Cardiac fibroblast (primary cell): Measurements from ENCODE around the gene TXNDC17.
"Not testable (repeated sequence)": the region's sequence is repeated elsewhere in the genome, so short reads cannot be mapped to it uniquely, and the experiment has no call there.

ENCODE experiments used
- DNase-seq, 2 donors: peaks; one replicate each; pipeline versions ENCODE4 v3.0.0 to v3.0.0-alpha.2; 2010; ENCODE audit warnings: low read depth in 2 of 2
- H3K4me3 ChIP-seq, 2 donors: replicated peaks in 1 of 2; 1 replicate in 1 of 2; 2 replicates in 1 of 2; pipeline ENCODE4 v1.5.1; 2011; ENCODE audit warnings: low read depth in 2 of 2, low read length in 2 of 2, mild to moderate bottlenecking in 2 of 2, moderate library complexity in 1 of 2
- TF ChIP-seq, protein P1 (sequence below): IDR thresholded peaks from one replicate; pipeline ENCODE4 v1.5.1; 2011; ENCODE audit warnings: low read depth, mild to moderate bottlenecking, low read length, inconsistent platforms

The TXNDC17 gene

DNA sequence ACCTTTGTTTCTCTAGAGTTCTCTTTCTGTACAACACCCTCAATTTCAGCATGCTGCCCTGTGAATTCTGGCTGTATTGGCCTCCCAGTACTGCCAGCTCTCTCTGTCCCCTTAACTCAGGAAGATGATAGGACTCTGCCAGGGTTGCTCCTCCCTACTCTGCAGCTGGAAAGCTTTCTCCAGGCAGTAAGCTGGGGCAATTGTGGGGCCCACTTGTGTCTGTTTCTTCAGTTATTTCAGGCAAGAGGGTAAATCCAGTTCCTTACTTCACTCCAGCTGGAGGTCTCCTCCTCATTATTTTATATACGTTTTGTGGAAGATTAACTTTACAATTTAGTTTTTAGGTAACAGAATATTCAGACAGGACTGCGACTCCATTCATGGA, 20.6 kb downstream of the TXNDC17 start:
- no peak overlapping the region for H3K4me3 ChIP-seq
- TF ChIP-seq, protein P1, sequence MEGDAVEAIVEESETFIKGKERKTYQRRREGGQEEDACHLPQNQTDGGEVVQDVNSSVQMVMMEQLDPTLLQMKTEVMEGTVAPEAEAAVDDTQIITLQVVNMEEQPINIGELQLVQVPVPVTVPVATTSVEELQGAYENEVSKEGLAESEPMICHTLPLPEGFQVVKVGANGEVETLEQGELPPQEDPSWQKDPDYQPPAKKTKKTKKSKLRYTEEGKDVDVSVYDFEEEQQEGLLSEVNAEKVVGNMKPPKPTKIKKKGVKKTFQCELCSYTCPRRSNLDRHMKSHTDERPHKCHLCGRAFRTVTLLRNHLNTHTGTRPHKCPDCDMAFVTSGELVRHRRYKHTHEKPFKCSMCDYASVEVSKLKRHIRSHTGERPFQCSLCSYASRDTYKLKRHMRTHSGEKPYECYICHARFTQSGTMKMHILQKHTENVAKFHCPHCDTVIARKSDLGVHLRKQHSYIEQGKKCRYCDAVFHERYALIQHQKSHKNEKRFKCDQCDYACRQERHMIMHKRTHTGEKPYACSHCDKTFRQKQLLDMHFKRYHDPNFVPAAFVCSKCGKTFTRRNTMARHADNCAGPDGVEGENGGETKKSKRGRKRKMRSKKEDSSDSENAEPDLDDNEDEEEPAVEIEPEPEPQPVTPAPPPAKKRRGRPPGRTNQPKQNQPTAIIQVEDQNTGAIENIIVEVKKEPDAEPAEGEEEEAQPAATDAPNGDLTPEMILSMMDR: no peak
- no peak for DNase-seq

DNA sequence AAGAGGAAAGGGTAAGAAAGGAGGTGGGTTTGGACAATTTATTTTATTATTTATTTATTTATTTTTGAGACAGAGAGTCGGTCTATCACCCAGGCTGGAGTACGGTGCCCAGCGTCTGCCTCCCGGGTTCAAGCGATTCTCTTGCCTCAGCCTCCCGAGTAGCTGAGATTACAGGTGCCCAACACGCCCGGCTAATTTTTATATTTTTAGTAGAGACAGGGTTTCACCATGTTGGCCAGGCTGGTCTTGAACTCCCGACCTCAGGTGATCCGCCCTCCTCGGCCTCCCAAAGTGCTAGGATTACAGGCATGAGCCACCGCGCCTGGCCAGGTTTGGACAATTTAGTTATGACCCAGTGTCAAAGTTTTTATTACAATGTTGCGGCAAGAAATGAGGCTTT, 22.3 kb downstream of the TXNDC17 start:
- not testable (repeated sequence) for H3K4me3 ChIP-seq, DNase-seq

- DNase-seq: peak; percentile 86 to 90
- TF ChIP-seq, protein P1: peak; percentile 92
These were observed 25.2 kb downstream of the TXNDC17 start for GRCh38 chr17:6666077-6666521.

DNA sequence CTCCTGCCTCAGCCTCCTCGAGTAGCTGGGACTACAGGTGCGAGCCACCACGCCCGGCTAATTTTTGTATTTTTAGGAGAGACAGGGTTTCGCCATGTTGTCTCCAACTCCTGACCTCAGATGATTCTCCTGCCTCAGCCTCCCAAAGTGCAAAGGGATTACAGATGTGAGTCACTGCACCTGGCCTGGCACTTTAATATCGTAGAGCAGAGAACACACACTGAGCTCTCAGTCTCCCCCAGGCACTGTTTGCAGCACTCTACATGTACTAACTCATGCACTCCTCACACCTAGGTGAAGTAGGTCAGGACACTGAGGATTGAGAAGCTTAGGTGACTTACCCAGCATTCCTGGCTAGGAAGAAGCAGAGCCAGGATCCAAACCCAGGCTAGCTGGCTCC, 25.7 kb downstream of the TXNDC17 start:
- no peak overlapping the region for H3K4me3 ChIP-seq
- TF ChIP-seq, protein P1: no peak
- no peak for DNase-seq

More at GRCh38 chr17:6666077-6666521, 25.2 kb downstream of the TXNDC17 start:
- no peak overlapping the region for H3K4me3 ChIP-seq

DNA sequence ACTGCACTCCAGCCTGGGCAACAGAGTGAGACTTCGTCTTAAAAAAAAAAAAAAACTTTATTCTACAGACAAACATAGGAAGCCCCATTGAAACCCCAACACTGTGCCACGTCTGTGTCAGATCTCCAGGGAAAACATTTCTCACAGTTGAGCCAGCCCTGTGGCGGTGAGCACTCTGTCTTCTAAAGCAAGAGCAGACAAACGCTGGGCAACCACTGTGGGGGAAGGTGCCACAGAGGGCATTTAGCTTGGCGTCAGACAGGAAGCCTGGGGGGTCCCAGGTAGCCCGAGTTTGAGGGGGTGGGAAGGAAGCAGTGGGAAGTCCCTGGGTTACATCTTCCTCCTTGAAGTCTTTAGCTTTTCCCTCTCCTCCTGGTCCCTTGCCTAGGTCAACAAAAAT, 26.7 kb downstream of the TXNDC17 start:
- TF ChIP-seq, protein P1: no peak
- H3K4me3 ChIP-seq: no peak overlapping the region
- DNase-seq: no peak

DNA sequence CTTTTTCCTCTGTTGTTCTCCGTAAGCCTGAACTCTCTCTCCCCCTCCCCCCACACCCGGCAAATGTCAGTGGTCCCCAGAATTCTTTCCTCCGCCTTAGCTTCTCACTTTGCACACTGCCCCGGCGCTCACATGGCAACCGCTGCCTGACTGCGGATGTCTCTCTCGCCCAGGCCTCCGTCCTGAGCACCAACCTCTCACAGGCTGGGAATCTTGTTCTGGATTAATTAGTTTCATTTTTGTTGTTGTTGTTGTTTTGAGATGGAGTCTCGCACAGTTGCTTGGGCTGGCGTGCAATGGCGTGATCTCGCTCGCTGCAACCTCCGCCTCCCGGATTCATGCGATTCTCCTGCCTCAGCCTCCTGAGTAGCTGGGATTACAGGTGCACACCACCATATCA, 27.4 kb downstream of the TXNDC17 start:
- no peak for DNase-seq
- H3K4me3 ChIP-seq: no peak overlapping the region
- TF ChIP-seq, protein P1: no peak

DNA sequence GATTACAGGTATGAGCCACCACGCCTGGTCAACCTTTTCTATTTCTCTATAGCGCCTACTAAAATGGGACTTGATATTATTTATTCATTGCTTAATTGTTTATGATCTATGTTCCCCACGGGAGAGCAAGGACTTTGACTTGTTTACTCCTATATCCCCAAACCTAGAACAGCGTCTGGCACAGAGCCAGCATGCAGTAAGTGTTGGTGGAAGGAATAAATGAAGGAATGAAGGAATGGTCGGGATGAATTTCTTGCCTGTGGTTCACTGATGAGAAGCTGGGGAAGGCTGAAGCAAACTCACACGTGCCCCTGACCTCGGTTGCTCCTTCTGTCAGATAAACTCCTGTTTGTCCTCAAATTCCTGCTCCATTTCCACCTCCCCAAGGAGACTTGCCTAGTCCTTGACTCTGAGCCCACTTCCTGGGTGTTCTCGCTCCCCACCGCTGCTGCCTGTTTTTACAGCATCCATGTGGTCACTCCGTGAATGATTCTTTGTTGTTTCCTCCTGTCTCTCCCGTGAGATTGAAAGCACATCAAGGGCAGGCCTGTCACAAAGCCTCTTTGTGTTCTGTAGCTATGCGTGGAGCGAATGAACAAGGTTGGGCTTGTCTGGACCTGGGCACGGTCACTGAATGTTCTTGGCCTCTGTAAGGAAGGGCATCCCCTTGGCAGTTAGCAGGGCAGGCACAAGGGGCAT, 28.0 kb downstream of the TXNDC17 start:
- no peak overlapping the region for H3K4me3 ChIP-seq
- DNase-seq: no peak
- TF ChIP-seq, protein P1: no peak
